Measurements from ENCODE around the gene ESYT3.

DNA sequence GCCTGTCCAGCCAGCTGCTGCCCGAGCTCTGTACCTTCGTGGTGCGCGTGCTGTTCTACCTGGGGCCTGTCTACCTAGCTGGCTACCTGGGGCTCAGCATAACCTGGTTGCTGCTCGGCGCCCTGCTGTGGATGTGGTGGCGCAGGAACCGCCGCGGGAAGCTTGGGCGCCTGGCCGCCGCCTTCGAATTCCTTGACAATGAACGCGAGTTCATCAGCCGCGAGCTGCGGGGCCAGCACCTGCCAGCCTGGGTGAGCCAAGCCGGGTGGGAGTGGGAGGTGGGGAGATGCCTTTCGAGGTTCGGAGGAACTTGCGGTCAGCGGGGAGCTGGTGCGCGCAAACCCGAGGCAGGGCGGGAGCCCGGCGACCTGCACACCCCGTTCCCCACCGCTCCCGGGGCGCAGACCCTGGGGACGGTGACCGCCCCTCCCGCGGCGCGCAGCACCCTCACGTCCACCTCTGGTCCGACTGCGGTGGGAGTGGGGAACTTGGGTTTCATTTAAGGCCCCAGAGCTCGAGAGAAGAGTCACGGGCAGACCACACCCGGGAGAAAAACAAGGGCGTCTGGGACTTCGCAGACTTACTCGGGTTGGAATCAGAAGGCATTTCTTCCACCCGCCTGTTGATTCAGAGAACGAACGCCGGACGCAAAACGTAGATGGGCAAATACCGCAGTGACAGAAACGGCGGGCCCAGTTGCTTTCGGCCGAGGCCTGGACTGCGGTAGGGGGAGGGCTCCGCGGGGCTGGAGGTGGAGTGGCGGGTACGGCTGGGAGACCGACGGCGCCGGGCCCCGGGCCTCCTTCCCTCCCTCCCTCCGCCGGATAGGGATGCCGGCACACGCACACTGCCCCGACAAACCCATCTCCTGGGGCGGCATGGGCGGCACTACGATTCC lies 708 bp downstream of the ESYT3 start:
- TF ChIP-seq, protein P1, sequence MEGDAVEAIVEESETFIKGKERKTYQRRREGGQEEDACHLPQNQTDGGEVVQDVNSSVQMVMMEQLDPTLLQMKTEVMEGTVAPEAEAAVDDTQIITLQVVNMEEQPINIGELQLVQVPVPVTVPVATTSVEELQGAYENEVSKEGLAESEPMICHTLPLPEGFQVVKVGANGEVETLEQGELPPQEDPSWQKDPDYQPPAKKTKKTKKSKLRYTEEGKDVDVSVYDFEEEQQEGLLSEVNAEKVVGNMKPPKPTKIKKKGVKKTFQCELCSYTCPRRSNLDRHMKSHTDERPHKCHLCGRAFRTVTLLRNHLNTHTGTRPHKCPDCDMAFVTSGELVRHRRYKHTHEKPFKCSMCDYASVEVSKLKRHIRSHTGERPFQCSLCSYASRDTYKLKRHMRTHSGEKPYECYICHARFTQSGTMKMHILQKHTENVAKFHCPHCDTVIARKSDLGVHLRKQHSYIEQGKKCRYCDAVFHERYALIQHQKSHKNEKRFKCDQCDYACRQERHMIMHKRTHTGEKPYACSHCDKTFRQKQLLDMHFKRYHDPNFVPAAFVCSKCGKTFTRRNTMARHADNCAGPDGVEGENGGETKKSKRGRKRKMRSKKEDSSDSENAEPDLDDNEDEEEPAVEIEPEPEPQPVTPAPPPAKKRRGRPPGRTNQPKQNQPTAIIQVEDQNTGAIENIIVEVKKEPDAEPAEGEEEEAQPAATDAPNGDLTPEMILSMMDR (IDR thresholded peaks at IDR 0.05) = no peak
- TF ChIP-seq POLR2A (IDR thresholded peaks at IDR 0.05) = no peak
